ENCODE measurements around the gene COL4A6.

COL4A6 gene

GRCh38 chrX:108312011-108312410, 126.2 kb downstream of the COL4A6 start:
- TF ChIP-seq, protein P1, sequence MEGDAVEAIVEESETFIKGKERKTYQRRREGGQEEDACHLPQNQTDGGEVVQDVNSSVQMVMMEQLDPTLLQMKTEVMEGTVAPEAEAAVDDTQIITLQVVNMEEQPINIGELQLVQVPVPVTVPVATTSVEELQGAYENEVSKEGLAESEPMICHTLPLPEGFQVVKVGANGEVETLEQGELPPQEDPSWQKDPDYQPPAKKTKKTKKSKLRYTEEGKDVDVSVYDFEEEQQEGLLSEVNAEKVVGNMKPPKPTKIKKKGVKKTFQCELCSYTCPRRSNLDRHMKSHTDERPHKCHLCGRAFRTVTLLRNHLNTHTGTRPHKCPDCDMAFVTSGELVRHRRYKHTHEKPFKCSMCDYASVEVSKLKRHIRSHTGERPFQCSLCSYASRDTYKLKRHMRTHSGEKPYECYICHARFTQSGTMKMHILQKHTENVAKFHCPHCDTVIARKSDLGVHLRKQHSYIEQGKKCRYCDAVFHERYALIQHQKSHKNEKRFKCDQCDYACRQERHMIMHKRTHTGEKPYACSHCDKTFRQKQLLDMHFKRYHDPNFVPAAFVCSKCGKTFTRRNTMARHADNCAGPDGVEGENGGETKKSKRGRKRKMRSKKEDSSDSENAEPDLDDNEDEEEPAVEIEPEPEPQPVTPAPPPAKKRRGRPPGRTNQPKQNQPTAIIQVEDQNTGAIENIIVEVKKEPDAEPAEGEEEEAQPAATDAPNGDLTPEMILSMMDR (IDR thresholded peaks at IDR 0.05; ENCODE audit: low read depth, low read length), result no peak
- no peaks in the 10 kb centered on the region for H3K9me3 ChIP-seq
- no peak overlapping the region for H3K4me3 ChIP-seq (ENCODE audit: low read depth, low read length)
- no peaks in the 10 kb centered on the region for H3K36me3 ChIP-seq
- DNase-seq, result no peak
- no peaks in the 10 kb centered on the region for H3K4me1 ChIP-seq
- H3K27me3 ChIP-seq, result no peaks in the 10 kb centered on the region

DNA sequence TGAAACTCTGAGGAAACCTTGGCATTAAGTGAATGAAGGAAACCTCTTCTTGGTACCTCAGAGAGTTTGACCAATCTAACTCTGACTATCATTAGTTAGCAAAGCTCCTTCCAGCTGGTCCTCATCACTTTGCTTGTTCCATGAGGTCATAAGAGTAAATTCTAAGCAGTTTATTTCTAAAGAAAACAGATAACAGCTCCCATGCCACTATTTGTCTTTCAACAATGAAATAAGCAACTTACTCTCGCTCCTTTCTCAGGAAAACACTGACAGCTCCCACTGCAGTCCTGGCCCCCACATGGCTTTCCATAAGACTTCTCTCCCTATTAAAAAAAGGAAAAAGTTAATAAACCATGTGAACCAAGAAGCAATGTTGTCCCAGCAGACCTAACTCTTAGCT, 127.7 kb downstream of the COL4A6 start:
- TF ChIP-seq, protein P1 (IDR thresholded peaks at IDR 0.05; ENCODE audit: low read depth, low read length), result no peak
- Histone ChIP-seq H3K9me3 (no peaks in the 10 kb centered on the region), H3K4me1 (no peaks in the 10 kb centered on the region), H3K36me3 (no peaks in the 10 kb centered on the region), H3K27me3 (no peaks in the 10 kb centered on the region), H3K4me3 (ENCODE audit: low read depth, low read length) (no peak overlapping the region)
- DNase-seq, result no peak

GRCh38 chrX:108309144-108309543, 129.1 kb downstream of the COL4A6 start:
- TF ChIP-seq, protein P1 (IDR thresholded peaks at IDR 0.05; ENCODE audit: low read depth, low read length), result no peak
- no peaks in the 10 kb centered on the region for H3K27me3 ChIP-seq
- no peak for DNase-seq
- H3K36me3 ChIP-seq, result no peaks in the 10 kb centered on the region
- H3K4me1 ChIP-seq, result no peaks in the 10 kb centered on the region
- no peak overlapping the region for H3K4me3 ChIP-seq (ENCODE audit: low read depth, low read length)
- no peaks in the 10 kb centered on the region for H3K9me3 ChIP-seq

GRCh38 chrX:108307132-108308085, 130.8 kb downstream of the COL4A6 start:
- Histone ChIP-seq H3K27me3 (no peaks in the 10 kb centered on the region), H3K4me3 (ENCODE audit: low read depth, low read length) (no peak overlapping the region), H3K9me3 (no peaks in the 10 kb centered on the region), H3K36me3 (no peaks in the 10 kb centered on the region), H3K4me1 (no peaks in the 10 kb centered on the region)
- no peak for DNase-seq
- TF ChIP-seq, protein P1 (IDR thresholded peaks at IDR 0.05; ENCODE audit: low read depth, low read length), result no peak

- Histone ChIP-seq H3K36me3 (no peaks in the 10 kb centered on the region), H3K4me1 (no peaks in the 10 kb centered on the region), H3K9me3 (no peaks in the 10 kb centered on the region), H3K27me3 (no peaks in the 10 kb centered on the region), H3K4me3 (ENCODE audit: low read depth, low read length) (no peak overlapping the region)
- DNase-seq, result no peak
- TF ChIP-seq, protein P1 (IDR thresholded peaks at IDR 0.05; ENCODE audit: low read depth, low read length), result no peak
Measured at GRCh38 chrX:108306086-108306485, 132.1 kb downstream of the COL4A6 start.

DNA sequence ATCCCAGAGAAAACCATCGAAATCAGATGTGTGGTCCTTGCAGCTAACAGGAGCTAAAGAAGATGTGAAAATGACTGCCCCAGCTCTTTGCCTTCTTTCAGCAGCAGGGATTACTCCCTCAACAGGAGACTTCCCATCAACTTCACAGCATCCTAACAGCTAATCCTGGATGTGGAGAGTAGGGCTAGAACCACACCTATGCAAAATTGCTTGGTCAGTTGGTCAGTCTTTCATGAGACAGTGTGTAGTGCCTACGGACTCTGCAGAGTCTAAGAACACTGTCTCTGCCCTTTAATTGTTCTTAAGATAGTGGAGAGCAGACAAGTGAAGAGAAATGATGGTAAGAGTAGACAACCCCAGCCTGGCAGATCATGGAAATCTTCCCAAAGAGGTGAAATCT, 133.5 kb downstream of the COL4A6 start:
- Histone ChIP-seq H3K9me3 (no peaks in the 10 kb centered on the region), H3K4me1 (no peaks in the 10 kb centered on the region), H3K4me3 (ENCODE audit: low read depth, low read length) (no peak overlapping the region), H3K36me3 (no peaks in the 10 kb centered on the region), H3K27me3 (no peaks in the 10 kb centered on the region)
- no peak for DNase-seq
- TF ChIP-seq, protein P1 (IDR thresholded peaks at IDR 0.05; ENCODE audit: low read depth, low read length), result no peak

Measured in BE2C (cell line).